Fibroblast of pulmonary artery (primary cell): ENCODE results near the gene ZNF423.

Experiments
- DNase-seq: peaks from one replicate; pipeline ENCODE4 v3.0.0-alpha.2; 2010; ENCODE audit warnings: low read depth
- H3K4me3 ChIP-seq: replicated peaks from 2 replicates; pipeline ENCODE4 v1.5.1; 2011; ENCODE audit warnings: low read depth, mild to moderate bottlenecking, control low read depth, low read length, moderate library complexity
- TF ChIP-seq, protein P1 (sequence below): IDR thresholded peaks from 2 replicates; pipeline ENCODE4 v1.5.1; 2011; ENCODE audit warnings: mild to moderate bottlenecking, control low read depth, low read length, inconsistent platforms; ENCODE audit errors: missing control alignments

Gene ZNF423

DNA sequence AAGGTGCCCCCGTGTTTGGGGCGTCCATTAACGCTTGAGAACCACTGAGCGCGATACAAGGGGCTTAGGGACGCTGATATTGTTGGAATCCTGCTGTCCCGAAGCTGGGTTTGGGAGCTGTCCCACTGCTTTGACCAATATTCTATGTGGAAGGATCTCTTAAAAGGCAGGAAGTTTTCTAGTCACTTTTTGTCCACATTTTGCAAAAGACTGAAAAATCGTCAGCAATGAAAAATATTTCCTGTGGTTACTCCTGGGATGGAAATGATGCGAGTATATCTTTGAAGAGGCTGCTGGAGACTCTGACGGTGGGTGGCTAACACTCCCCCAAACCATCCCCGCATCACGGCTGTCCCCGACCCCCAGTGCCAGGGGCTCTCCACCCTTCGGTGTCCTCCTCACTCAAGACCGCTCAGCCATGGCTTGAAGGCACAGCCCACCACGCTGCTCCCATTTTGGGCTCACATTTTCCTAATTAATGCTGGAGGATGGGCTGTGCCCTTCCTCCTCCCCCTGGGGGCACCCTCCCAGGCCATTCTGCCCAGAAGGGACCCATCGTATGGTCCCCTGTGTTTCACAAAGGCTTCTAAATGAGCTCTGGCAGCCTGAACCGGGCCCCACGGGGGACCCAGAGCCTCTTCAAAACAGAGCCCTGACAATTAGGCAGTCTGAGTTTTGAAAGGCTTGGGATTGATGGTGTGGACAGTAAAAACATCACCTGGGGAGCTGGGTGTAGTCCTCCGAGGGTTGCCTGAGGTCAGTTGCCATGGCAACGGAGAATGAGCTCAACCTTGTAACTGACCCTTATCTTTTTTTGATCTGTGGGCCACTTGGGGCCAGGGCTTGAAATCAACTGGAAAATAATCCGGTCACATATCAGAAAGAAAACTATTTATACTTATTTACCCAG is 323.7 kb downstream of the ZNF423 start:
- DNase-seq: no peak
- no peak overlapping the region for H3K4me3 ChIP-seq
- TF ChIP-seq, protein P1, sequence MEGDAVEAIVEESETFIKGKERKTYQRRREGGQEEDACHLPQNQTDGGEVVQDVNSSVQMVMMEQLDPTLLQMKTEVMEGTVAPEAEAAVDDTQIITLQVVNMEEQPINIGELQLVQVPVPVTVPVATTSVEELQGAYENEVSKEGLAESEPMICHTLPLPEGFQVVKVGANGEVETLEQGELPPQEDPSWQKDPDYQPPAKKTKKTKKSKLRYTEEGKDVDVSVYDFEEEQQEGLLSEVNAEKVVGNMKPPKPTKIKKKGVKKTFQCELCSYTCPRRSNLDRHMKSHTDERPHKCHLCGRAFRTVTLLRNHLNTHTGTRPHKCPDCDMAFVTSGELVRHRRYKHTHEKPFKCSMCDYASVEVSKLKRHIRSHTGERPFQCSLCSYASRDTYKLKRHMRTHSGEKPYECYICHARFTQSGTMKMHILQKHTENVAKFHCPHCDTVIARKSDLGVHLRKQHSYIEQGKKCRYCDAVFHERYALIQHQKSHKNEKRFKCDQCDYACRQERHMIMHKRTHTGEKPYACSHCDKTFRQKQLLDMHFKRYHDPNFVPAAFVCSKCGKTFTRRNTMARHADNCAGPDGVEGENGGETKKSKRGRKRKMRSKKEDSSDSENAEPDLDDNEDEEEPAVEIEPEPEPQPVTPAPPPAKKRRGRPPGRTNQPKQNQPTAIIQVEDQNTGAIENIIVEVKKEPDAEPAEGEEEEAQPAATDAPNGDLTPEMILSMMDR: no peak

DNA sequence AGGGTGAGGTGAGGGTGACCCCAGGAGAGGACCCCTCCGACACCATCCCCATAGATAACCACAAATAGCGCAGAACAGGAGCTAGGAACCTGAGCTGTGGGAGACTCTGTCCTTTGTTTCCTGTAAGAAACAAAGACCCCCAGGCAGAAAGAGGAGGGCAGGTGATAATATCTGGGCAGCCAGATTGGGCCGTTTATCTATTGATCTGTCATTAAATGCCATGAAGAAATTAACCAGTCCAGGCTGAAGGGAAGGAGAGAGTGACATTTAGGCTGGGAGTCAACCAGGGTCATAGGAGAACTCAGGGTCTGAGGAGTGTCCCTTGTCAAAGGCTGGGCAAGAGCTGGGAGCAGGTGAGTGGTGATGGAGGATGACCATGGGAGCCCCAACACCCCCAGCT is 324.5 kb downstream of the ZNF423 start:
- TF ChIP-seq, protein P1: no peak
- DNase-seq: no peak
- H3K4me3 ChIP-seq: no peak overlapping the region

DNA sequence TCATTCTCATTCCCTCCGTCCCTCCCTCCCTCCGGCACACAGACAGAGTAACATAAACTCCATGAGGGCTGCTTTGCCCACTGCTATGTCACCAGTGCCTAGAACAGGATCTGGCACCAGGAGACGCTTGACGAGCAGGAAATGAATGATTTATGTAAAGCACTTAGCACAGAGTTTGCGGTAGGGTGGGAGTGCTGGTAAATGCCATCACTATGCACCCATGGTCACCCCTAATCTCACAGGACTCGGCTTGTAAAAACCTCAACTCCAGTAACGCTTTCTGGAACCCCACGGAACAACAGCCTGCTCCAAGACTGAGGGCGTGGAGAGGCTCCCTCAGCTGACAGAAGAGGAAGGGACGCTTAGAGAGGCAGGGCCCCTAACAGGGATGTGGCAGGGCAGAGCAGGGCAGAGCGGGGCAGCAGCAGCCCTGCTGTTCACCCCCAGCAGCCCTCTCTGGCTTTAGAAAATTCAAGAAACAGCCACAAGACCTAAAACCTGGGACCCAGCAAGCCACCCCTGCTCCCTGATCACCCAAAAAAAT is 325.4 kb downstream of the ZNF423 start:
- TF ChIP-seq, protein P1: no peak
- DNase-seq: no peak
- no peak overlapping the region for H3K4me3 ChIP-seq

- TF ChIP-seq, protein P1: no peak
- DNase-seq: no peak
- H3K4me3 ChIP-seq: no peak overlapping the region
These were observed 326.4 kb downstream of the ZNF423 start for GRCh38 chr16:49529411-49530045.

- no peak for DNase-seq
- TF ChIP-seq, protein P1: no peak
- H3K4me3 ChIP-seq: peak overlapping the region; percentile 47
These were observed 327.0 kb downstream of the ZNF423 start for GRCh38 chr16:49528866-49529288.

- TF ChIP-seq, protein P1: no peak
- peak overlapping the region; percentile 47 for H3K4me3 ChIP-seq
- DNase-seq: peak; percentile 26
These were observed 327.6 kb downstream of the ZNF423 start for GRCh38 chr16:49528060-49528865.
